Fibroblast of pulmonary artery (primary cell): ENCODE results near the gene SLC22A14.
A peak's percentile ranks its signal among the peaks of the same experiment; 100 is the strongest.
"Not testable (repeated sequence)": the region's sequence is repeated elsewhere in the genome, so short reads cannot be mapped to it uniquely, and the experiment has no call there.

ENCODE experiments used
- DNase-seq: peaks from one replicate; pipeline ENCODE4 v3.0.0-alpha.2; 2010; ENCODE audit warnings: low read depth
- H3K4me3 ChIP-seq: replicated peaks from 2 replicates; pipeline ENCODE4 v1.5.1; 2011; ENCODE audit warnings: low read depth, mild to moderate bottlenecking, control low read depth, low read length, moderate library complexity
- TF ChIP-seq, protein P1 (sequence below): IDR thresholded peaks from 2 replicates; pipeline ENCODE4 v1.5.1; 2011; ENCODE audit warnings: mild to moderate bottlenecking, control low read depth, low read length, inconsistent platforms; ENCODE audit errors: missing control alignments

The SLC22A14 gene

DNA sequence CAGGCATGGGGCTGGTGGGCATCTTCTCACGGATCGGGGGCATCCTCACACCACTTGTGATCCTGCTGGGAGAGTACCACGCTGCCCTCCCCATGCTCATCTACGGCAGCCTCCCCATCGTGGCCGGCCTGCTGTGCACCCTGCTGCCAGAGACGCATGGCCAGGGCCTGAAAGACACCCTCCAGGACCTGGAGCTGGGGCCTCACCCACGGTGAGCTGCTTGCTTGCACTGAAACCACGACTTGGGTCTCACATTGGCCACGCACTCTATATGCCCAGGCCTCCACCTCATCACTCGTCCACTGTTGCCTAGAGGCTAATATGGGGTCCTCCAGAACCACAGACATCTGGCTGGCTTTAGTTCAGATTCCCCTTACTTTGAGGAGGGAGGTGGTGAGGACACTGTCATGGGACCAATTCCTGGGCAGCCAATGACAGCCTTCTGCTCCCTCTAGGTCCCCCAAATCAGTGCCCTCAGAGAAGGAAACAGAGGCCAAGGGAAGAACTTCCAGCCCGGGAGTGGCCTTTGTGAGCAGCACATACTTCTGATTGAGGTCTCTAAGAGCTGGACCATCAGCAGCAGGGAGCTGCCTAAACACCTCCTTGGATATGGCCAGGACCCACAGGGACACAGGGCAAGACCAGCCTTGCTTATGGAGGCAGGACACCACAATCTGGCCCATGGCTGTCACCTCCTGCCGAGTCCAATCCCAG, 5.0 kb upstream of the SLC22A14 start:
- no peak overlapping the region for H3K4me3 ChIP-seq
- TF ChIP-seq, protein P1, sequence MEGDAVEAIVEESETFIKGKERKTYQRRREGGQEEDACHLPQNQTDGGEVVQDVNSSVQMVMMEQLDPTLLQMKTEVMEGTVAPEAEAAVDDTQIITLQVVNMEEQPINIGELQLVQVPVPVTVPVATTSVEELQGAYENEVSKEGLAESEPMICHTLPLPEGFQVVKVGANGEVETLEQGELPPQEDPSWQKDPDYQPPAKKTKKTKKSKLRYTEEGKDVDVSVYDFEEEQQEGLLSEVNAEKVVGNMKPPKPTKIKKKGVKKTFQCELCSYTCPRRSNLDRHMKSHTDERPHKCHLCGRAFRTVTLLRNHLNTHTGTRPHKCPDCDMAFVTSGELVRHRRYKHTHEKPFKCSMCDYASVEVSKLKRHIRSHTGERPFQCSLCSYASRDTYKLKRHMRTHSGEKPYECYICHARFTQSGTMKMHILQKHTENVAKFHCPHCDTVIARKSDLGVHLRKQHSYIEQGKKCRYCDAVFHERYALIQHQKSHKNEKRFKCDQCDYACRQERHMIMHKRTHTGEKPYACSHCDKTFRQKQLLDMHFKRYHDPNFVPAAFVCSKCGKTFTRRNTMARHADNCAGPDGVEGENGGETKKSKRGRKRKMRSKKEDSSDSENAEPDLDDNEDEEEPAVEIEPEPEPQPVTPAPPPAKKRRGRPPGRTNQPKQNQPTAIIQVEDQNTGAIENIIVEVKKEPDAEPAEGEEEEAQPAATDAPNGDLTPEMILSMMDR: no peak
- no peak for DNase-seq

DNA sequence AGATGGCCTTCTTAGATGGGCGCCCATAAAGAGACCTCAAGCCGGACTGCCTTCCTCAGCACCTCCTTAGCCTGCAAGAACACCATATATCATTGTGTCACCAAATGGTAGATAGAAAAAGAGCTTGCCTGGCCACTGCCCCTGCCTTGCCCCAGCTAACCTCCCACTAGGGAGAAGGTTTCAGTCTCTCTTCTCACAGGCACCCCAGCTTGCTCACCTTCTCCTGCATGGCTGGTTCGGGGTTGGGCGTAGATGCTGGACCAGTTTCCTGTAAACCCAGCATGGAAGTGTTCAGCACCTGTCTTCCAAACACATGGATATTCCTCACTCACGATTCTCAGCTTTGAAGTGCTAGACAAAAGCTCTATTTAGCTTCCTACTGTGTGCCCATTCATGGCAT, 3.3 kb upstream of the SLC22A14 start:
- H3K4me3 ChIP-seq: no peak overlapping the region
- TF ChIP-seq, protein P1: no peak
- DNase-seq: no peak

DNA sequence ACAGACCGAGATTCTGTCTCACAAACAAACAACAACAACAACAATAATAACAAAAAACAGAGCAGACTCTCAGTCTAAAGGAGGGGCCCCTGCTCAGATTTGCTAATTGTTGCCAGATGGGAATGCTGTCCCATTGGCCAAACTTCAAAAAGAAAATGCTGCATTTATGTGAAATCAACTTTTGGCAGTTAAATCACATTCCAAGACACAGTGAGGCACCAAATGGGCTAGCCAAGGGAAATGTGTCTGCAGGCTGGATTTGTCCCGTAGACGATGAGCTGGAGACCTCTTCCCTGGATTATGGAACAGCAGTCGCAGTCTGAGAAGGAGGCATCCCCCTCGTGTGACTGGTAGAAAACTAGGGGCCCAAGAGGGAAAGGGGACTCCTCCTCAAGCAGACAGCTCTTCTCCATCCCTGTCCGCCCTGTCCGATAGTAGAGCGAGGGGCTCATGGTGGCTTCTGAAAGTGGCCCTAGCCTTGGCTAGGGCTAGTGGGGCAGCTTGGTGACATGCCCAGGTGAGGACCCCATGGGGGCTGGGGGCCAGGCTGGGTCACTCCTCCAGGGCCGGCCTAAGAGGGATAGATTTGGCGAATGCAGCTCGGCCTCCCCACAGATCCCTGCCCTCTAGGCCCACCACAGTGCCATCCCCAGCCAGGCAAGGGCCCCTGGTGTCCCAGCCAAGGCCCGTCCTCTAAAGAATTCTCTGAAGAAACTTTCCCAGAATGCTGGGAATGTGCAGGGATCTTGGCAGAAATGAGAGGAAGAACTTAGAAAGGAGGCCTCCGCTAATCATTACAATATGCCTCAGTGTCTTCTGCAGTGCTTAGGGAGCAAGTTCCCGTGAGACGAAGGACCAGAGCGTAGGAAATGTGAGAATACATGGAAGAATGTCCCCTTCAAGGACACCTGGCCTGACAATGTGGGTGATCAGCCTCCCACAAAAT, 2.0 kb downstream of the SLC22A14 start:
- TF ChIP-seq, protein P1: no peak
- peak; percentile 49 for DNase-seq

DNA sequence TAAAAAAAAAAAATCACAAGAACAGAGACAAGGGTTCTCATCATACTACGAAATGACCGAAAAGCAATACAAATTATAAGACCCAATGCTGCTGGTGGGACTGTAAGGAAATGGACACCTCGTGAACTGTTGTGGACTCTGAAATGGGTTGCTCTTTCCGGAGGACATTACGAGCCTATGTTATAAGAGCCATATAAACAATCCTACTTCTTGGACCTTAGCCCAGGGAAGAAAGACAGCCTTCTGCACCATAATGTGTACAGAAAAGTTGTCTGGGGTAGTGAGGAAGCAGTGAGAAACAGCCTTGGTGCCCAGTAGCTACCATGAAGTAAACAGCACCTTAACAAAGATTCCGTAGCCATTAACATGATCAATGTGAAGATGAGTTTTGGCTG, 2.7 kb downstream of the SLC22A14 start:
- TF ChIP-seq, protein P1: no peak
- DNase-seq: no peak

More for the DNA sequence above, 2.0 kb downstream of the SLC22A14 start:
- no peak overlapping the region for H3K4me3 ChIP-seq

DNA sequence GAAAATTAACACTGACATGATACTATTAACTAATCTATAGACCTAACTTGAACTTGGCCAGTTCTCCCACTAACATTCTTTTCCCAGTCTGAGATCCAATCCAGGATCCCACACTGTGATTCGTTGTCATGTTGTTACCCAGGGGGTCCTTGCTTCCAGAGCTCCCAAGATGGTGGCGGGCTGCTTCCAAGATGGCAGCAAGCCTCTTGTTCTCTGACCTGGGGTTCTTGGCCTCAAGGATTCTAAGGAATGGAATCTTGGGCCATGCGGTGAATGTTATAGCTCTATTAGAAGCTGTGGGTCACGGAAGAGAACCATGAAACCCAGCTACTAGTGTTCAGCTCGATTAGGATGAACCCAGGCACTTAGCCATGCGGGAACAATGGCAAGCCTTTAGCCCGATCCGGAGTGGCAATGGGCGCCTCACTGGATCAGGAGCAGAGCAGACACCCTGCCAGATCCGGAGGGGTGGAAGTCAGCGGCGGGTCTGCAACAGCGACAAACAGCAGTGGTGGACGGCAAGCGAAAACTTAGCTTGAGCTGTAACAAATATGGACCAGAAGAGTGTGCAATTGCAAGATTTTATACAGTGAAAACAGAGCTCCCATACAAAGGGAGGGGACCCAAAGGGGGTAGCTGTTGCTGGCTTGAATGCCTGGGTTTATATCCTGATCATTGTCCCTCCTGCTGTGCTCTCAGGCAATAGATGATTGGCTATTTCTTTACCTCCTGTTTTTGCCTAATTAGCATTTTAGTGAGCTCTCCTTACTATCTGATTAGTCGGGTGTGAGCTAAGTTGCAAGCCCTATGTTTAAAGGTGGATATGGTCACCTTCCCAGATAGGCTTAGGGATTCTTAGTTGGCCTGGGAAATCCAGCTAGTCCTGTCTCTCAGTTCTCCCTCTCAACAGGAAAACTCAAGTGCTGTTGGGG, 7.5 kb downstream of the SLC22A14 start:
- not testable (repeated sequence) for H3K4me3 ChIP-seq, DNase-seq

More for the DNA sequence above, 2.7 kb downstream of the SLC22A14 start:
- H3K4me3 ChIP-seq: no peak overlapping the region

DNA sequence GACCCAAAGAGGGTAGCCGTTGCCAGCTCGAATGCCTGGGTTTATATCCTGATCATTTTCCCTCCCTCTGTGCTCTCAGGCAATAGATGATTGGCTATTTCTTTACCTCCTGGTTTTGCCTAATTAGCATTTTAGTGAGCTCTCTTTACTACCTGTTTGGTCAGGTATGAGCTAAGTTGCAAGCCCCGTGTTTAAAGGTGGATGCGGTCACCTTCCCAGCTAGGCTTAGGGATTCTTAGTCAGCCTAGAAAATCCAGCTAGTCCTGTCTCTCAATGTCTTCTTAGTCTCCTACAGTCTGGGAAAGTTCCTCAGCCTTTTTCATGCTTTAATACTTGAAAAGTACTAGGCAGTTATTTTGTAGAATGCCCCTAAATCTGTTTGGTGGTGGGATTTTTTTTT, 15.0 kb downstream of the SLC22A14 start:
- not testable (repeated sequence) for DNase-seq, H3K4me3 ChIP-seq

DNA sequence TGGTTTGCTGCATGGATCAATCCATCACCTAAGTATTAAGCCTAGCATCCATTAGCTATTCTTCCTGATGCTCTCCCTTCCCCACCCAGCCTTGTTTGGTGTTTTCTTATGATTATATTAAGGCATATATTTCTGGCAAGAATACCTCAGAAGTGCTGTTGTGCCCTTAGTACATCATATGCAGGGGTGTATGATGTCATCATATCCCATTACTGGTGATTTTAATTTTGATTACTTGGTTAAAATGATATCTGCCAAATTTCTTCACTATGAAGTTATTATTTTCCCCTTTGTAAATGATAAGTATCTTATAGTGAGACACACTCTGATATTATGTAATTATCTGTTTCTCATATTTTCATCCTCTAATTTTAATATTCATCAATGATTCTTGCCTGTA, 15.4 kb downstream of the SLC22A14 start:
- TF ChIP-seq, protein P1: no peak
- H3K4me3 ChIP-seq: no peak overlapping the region
- DNase-seq: no peak
